ENCODE results near the gene FBXW10.
"Not testable (repeated sequence)": the region's sequence is repeated elsewhere in the genome, so short reads cannot be mapped to it uniquely, and the experiment has no call there.

- TF ChIP-seq CTCF (IDR thresholded peaks at IDR 0.05); ZFX (IDR thresholded peaks at IDR 0.05; ENCODE audit: borderline replicate concordance): not testable (repeated sequence)
Measured at GRCh38 chr17:18755969-18756368, 12.1 kb downstream of the FBXW10 start.
